GM19238 (cell line): ENCODE measurements around the gene TMEM123.

ENCODE experiments used
- DNase-seq: peaks from one replicate; pipeline ENCODE4 v3.0.0; 2011; ENCODE audit warnings: low spot score; ENCODE audit not compliant: insufficient read length

The TMEM123 gene

GRCh38 chr11:102452461-102453301, at the start of gene TMEM123:
TMEM123 (minus strand) TSS chr11:102452765; CDS start chr11:102452623, 142 bp downstream.
- peak; percentile 67 for DNase-seq

DNA sequence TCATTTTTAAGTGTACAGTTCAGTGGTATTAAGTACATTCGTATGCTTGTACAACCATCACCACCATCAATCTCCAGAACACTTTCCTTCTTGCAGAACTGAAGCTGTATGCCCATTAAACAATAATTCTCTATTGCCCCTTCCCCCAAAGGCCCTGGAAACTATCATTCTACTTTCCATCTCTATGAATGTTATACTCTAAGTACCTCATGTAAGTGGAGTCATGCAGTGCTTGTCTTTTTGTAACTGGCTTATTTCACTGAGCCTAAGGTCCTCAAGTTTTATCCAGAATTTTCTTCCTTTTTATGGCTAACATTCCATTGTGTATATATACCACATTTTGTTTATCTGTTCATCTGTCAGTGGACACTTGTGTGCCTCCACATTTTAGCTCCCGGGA, 48.3 kb upstream of the TMEM123 start:
- DNase-seq, result no peak

DNA sequence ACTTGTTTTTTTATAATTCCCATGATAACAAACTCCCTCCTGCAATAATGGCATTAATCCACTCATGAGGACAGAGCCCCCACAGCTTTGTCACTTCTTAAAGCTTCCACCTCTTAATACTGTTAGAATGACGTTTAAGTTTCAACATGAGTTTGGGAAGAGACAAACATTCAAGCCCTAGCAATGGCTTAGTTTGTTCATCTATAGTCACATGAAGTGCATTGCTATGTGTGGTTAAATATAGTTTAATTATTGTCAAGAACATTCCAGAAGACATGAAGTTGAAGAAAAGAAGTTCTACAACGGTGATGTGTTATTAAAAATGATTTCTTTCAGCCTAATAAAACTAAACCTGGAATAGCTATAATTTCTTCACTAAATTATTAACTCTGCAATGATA, 47.4 kb upstream of the TMEM123 start:
- no peak for DNase-seq

- no peak for DNase-seq
These were observed 46.6 kb upstream of the TMEM123 start for GRCh38 chr11:102499151-102499550.

DNA sequence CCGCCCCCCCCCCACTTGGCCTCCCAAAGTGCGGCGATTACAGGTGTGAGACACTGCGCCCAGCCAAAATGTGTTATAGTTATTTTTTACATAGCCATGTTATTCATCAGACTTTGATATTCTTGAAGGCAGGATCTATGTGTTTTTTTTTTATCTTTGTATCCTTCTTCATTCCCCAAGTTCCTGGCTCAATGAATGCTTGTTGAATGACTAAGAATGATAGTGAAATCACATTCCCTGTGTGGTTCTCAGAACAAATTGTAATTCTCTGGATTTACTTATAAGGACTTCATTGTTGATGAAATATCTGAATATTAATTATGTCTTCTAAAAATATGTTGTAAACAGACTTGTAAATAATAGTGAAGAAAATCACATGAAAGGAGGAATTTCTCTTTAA, 44.5 kb upstream of the TMEM123 start:
- no peak for DNase-seq

GRCh38 chr11:102495161-102496042, 42.8 kb upstream of the TMEM123 start:
- peak; percentile 18 for DNase-seq

DNA sequence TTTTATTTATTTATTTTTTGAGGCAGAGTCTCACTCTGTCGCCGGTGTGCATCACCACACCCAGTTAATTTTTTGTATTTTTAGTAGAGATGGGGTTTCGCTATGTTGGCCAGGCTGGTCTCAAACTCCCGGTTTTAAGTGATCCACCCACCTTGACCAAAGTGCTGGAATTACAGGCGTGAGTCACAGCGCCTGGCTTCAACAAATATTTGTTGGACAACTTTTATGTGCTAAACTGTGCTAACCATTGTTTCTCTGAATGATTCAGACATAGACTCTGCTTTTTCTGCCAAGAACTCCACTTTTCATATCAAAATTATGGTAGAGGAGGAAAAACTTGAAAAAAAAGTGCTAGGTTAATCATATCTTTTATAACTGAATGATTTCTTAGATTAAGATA, 41.7 kb upstream of the TMEM123 start:
- no peak for DNase-seq

GRCh38 chr11:102493524-102493923, 41.0 kb upstream of the TMEM123 start:
- no peak for DNase-seq

DNA sequence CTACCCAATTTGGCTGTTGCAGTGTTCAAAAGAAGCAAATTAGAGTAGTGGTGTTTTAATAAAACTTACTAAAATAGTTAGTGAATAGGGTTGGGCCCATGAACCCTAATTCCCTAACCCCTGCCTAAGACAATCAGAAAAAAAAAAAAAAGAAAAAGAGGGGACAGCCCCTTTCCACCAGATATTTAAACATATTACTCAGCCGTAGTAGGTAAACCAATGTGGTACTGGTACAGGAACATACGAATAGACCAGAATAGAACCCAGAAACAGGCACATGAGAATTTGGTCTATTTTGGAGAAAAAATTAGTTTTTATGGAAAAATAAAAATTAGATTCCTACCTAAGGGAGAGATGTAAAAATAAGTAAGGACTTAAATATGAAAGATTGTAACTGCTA, 39.4 kb upstream of the TMEM123 start:
- DNase-seq, result no peak

- DNase-seq, result no peak
These were observed 36.9 kb upstream of the TMEM123 start for GRCh38 chr11:102489186-102490145.

- no peak for DNase-seq
These were observed 35.6 kb upstream of the TMEM123 start for GRCh38 chr11:102488208-102488607.

DNA sequence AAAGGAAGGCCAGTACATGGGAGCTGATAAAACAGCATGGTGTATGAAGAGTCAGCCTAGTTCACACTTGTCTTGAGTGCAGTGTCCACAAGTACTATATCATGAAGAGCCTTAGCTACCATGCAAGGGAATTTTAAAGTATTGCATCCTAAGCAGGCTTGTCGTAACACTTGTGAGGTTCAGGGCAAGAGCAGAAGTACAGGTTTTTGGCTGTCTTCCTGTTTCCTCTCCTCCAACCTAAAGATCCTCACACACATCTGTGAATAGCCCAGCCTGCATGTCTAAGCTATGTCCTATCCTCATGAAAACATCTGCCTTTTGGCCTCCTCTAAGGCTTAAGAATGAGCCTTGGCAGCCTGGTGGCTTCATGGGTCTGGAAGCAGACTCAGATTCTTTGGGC, 34.6 kb upstream of the TMEM123 start:
- DNase-seq, result no peak

DNA sequence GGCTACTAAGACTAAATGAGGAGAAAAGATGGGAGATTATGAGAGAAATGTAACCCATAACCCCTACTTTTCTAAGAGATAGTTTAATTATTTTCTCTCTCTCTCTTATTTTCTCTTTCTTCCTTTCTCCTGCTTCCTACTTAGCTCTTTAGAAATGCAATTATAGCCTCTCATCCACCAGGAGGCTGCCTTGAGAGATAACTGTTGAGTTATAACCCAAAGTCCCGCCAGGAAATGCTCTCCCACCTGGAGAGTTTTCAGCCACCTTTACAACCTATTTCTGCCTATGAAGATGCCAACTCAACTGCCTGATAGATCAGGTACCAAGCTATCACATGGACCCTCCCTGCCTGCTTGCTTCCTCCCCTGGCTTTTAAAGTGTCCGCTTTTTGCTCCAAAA, 34.0 kb upstream of the TMEM123 start:
- no peak for DNase-seq

- DNase-seq, result no peak
These were observed 32.6 kb upstream of the TMEM123 start for GRCh38 chr11:102485095-102485722.

DNA sequence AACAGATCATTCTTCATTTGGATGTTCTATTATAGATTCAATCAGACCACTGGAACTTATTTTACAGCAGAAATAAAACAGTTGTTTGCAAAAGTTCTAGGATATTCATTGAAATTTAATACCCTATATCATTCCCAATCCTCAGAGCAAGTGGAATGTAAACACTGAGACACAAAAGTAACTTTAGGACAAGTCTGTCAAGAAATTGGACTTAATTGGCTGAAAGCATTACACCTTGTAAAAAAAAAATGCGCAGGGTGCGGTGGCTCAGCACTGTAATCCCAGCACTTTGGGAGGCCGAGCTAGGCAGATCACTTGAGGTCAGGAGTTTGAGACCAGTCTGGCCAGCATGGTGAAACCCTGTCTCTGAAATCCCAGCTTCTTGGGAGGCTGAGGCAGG, 29.9 kb upstream of the TMEM123 start:
- DNase-seq, result no peak

DNA sequence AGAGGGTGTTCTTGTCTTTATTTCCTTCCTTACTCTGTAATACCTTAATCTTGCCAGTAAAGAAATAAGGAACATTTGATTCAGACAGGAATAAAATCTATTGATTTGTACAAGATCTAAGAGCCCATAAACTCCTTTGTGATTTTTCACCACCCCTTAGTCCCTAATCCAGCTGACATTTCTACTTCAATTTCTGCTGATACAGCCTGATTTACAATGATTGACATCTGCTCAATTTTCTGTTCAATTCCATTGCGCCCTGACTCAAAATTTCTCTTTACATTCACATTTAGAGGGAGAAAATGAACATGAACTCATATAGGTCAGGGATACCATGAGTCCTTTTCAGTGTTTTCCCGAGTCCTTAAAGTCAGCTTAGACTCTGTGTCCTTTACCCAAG, 27.2 kb upstream of the TMEM123 start:
- DNase-seq, result no peak

DNA sequence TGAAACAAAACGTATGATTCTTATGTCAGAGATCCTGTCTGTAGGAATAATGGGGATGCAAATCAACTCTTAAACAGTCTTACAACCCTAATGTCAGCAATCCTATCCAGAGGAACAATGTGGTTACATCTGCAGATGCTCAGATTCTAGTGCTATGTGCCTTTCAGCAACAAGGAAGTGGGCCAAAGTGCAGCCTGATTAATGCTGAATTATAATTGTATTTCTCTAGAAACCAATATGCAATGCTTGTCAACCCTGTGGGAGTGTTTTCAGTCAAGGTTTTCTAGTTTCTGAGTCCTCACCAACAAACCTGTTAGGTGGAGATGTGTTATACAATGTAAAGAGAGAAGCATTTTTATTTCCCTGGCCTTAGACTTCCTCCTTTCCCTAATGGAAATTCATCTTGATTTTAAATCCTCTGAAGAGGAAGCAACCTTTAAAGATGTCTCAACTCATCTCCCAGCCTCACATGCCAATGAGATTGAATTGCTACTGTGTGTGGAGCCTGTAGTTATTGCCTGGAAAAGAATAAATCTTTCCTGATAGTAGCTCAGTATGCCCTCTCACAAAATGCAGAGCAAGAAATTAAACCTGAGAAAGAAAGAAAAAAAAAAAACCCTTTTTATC, 26.2 kb upstream of the TMEM123 start:
- no peak for DNase-seq

- DNase-seq, result no peak
These were observed 24.2 kb upstream of the TMEM123 start for GRCh38 chr11:102476812-102477211.

DNA sequence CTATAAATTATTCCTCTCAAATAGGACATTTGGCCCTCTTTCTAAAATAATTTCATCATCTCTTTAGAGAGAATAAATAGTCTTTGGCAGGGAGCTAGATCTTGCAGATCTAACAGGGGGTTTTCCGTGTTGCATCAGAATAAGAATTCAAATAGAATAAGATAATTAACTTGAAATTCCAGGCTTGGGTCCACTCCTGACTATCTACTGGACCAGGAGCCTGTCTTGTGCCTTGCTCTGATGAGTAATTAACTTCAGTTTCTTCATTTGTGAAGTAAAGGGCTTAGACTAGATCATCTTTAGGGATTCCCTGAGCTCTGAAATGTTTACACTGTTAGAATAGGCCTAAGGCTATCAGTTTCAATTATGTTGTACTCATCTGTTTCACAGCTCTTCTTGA, 23.5 kb upstream of the TMEM123 start:
- no peak for DNase-seq

DNA sequence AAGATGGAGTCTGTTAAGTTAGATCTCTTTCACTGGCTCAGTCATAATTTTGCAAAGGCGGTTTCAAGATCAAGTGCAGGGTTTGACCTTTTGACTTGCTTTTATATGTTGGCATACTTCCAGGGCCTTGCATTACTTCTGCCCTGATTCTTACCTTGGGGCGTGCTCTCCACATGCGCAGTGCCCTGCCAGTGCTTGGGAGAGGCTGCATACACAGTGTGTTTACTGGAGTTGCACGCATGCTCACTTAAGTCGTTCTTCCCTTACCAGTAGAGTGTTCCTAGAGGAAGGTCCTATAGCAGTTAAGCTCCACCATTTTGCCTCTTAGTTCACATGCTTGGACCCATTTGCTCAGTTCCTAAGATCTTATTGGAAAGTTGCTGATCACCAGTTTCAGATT, 21.0 kb upstream of the TMEM123 start:
- no peak for DNase-seq
